GM12864 (cell line): ENCODE results near the gene RNASEL.
A peak's percentile ranks its signal among the peaks of the same experiment; 100 is the strongest.

ENCODE experiments used
- DNase-seq: peaks from one replicate; pipeline ENCODE4 v3.0.0-alpha.2; 2011; ENCODE audit warnings: low read depth
- H3K4me3 ChIP-seq: 2 replicates; pipeline ENCODE4 v1.5.1; 2011; ENCODE audit warnings: mild to moderate bottlenecking, low read depth, low read length, control low read depth
- TF ChIP-seq, protein P1 (sequence below): IDR thresholded peaks from 2 replicates; pipeline ENCODE4 v1.5.1; 2011; ENCODE audit warnings: low read depth, mild to moderate bottlenecking, moderate library complexity, low read length, control low read depth, inconsistent platforms; ENCODE audit errors: missing control alignments

The RNASEL gene, protein sequence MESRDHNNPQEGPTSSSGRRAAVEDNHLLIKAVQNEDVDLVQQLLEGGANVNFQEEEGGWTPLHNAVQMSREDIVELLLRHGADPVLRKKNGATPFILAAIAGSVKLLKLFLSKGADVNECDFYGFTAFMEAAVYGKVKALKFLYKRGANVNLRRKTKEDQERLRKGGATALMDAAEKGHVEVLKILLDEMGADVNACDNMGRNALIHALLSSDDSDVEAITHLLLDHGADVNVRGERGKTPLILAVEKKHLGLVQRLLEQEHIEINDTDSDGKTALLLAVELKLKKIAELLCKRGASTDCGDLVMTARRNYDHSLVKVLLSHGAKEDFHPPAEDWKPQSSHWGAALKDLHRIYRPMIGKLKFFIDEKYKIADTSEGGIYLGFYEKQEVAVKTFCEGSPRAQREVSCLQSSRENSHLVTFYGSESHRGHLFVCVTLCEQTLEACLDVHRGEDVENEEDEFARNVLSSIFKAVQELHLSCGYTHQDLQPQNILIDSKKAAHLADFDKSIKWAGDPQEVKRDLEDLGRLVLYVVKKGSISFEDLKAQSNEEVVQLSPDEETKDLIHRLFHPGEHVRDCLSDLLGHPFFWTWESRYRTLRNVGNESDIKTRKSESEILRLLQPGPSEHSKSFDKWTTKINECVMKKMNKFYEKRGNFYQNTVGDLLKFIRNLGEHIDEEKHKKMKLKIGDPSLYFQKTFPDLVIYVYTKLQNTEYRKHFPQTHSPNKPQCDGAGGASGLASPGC

DNA sequence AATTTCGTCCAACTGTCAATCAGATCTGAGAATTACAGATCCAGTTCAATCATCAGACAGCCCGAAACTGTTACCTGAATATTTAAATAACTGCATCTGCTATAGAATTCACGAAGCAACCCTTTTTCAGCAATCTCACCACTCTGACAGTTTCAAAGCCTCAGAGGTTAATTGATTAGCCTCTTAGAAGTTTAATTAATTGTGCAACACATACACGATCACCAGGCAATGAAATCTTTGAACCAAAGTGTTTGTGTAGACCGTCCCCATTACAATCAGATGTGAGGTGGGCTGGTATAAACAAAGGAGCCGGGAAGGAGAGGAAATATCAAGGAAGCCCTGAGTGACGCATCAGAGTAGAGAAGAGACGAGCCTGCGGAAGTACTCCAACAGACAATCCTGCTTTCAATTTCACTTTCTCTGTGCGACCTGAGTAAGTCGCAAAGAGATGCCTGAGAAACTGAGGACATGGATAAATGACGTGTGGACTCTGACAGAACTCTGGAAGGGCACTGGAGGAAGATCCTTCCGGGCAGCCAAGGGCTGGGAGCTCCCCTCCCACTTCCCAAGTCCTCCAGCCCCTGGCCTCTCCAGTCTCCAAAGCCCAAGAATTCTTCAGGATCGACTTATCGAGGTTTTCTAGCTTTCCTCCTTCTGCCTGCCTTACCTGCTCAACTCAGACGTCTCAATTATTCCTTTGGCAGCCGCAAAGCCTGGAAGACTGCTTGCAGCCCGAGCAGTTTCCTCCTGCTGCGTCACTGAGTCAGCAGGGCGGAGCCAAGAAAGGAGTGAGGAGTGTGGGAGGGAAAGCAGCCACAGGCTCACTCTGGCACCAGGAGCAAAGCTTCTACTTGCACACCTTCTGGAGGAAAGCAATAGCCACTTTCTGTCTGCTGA, at the start of gene RNASEL:
Gene RNASEL, minus strand, starts transcription at position 757 of the 897 bp plus-strand sequence. CDS start 2,450 bp downstream, outside the sequence.
- H3K4me3 ChIP-seq, result peak within 1 kb of the TSS; percentile 60
- DNase-seq, result peak; percentile 46
- TF ChIP-seq, protein P1, sequence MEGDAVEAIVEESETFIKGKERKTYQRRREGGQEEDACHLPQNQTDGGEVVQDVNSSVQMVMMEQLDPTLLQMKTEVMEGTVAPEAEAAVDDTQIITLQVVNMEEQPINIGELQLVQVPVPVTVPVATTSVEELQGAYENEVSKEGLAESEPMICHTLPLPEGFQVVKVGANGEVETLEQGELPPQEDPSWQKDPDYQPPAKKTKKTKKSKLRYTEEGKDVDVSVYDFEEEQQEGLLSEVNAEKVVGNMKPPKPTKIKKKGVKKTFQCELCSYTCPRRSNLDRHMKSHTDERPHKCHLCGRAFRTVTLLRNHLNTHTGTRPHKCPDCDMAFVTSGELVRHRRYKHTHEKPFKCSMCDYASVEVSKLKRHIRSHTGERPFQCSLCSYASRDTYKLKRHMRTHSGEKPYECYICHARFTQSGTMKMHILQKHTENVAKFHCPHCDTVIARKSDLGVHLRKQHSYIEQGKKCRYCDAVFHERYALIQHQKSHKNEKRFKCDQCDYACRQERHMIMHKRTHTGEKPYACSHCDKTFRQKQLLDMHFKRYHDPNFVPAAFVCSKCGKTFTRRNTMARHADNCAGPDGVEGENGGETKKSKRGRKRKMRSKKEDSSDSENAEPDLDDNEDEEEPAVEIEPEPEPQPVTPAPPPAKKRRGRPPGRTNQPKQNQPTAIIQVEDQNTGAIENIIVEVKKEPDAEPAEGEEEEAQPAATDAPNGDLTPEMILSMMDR, result no peak

- TF ChIP-seq, protein P1, result no peak
- H3K4me3 ChIP-seq, result no peak overlapping the region
- DNase-seq, result no peak
Measured at GRCh38 chr1:182637769-182638168, 48.7 kb upstream of the RNASEL start.

DNA sequence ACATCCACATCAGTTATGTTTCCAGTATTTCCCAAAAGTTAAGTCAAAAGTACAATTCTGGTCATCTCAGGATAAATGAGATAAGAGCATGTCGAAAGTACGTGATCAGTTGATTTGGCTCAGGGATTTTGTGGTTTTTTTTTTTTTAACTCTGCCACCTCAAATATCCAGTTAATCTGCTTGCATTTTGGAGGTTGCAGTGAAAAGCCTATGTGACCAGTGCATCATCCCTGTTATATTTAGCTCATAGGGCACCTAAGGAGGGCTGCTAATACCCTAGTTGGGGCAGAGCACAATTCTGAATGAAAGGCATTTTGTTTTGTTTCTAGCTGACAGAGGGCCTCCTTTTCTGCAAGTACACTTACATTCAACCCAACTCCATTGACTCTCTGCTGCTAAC, 46.8 kb upstream of the RNASEL start:
- no peak for DNase-seq
- TF ChIP-seq, protein P1, result no peak
- H3K4me3 ChIP-seq, result no peak overlapping the region

GRCh38 chr1:182634306-182635072, 45.4 kb upstream of the RNASEL start:
- TF ChIP-seq, protein P1, result no peak
- H3K4me3 ChIP-seq, result no peak overlapping the region
- no peak for DNase-seq

- no peak overlapping the region for H3K4me3 ChIP-seq
- DNase-seq, result no peak
- TF ChIP-seq, protein P1, result no peak
Measured at GRCh38 chr1:182633657-182634281, 44.7 kb upstream of the RNASEL start.
